PC-9 (cell line): ENCODE data around the gene GRM7. TPM values are rescaled to one million over a fixed set of nuclear protein-coding genes. Genes with fewer than 3 reads are reported as not detected.

ENCODE experiments used
- BruUV-seq: library from RNA; stranded (reverse); fragments of 400-500 nt; replicated peaks from 2 replicates; lab custom pipeline; 2021; lab: Mats Ljungman, UMichigan
- CTCF ChIA-PET: fragments of 300-600 bp; sonication (Branson Sonifier 250); formaldehyde crosslinking; loops from one replicate; lab custom pipeline; 2022; ENCODE audit warnings: antibody characterized with exemption; lab: Charles Lee
- POLR2A ChIA-PET: fragments of 300-600 bp; sonication (Branson Sonifier 250); formaldehyde crosslinking; loops from one replicate; lab custom pipeline; 2022; ENCODE audit warnings: antibody characterized with exemption; ENCODE audit not compliant: unreplicated experiment; lab: Charles Lee
- DNase-seq, 2 experiments: peaks; one replicate each; pipeline versions ENCODE4 v3.0.0 to v3.0.0-alpha.2; 2015 to 2022; ENCODE audit warnings: mixed read lengths in 1 of 2
- H2AFZ ChIP-seq: fragments of 200-600 bp; sonication (generic); 2 replicates; pipeline ENCODE4 v1.8.1; 2017; ENCODE audit warnings: antibody characterized with exemption
- H3F3A ChIP-seq: fragments of 200-600 bp; sonication (generic); 2 replicates; pipeline ENCODE4 v1.8.1; 2017; ENCODE audit warnings: antibody characterized with exemption, mild to moderate bottlenecking, low read depth; ENCODE audit not compliant: insufficient read depth
- H3K27ac ChIP-seq: fragments of 200-600 bp; sonication (generic); 2 replicates; pipeline ENCODE4 v1.6.1; 2016; ENCODE audit warnings: mixed run types
- H3K27me3 ChIP-seq: fragments of 200-600 bp; sonication (generic); 2 replicates; pipeline ENCODE4 v1.6.1; 2016; ENCODE audit warnings: low read depth, mixed run types; ENCODE audit not compliant: insufficient read depth
- H3K36me3 ChIP-seq: fragments of 200-600 bp; sonication (generic); 2 replicates; pipeline ENCODE4 v1.6.1; 2016; ENCODE audit warnings: low read depth, mixed run types
- H3K4me1 ChIP-seq: fragments of 200-600 bp; sonication (generic); replicated peaks from 2 replicates; pipeline ENCODE4 v1.6.1; 2016; ENCODE audit warnings: mixed run types; ENCODE audit not compliant: insufficient read depth
- H3K4me2 ChIP-seq: fragments of 200-600 bp; sonication (generic); 2 replicates; pipeline ENCODE4 v1.6.1; 2017; ENCODE audit warnings: mixed run types
- H3K4me3 ChIP-seq: fragments of 200-600 bp; sonication (generic); 2 replicates; pipeline ENCODE4 v1.6.1; 2016; ENCODE audit warnings: mixed run types
- H3K79me2 ChIP-seq: fragments of 200-600 bp; sonication (generic); 2 replicates; pipeline ENCODE4 v1.6.1; 2017; ENCODE audit warnings: low read depth, mixed run types
- H3K9me2 ChIP-seq: fragments of 200-600 bp; sonication (generic); 2 replicates; pipeline ENCODE4 v1.8.1; 2017; ENCODE audit warnings: mild to moderate bottlenecking; ENCODE audit not compliant: insufficient read depth
- H3K9me3 ChIP-seq: fragments of 200-600 bp; sonication (generic); 2 replicates; pipeline ENCODE4 v1.8.1; 2016; ENCODE audit warnings: low read depth; ENCODE audit not compliant: insufficient read depth
- H4K20me1 ChIP-seq: fragments of 200-600 bp; sonication (generic); 2 replicates; pipeline ENCODE4 v1.8.1; 2017; ENCODE audit not compliant: insufficient read depth
- EZH2 ChIP-seq: fragments of 200-600 bp; sonication (generic); IDR thresholded peaks from 2 replicates; pipeline ENCODE4 v1.8.0; 2017; ENCODE audit warnings: antibody characterized with exemption, low read depth
- intact Hi-C: fragments of 100-400 bp; cut with micrococcal nuclease; formaldehyde crosslinking; loops from one replicate; pipeline ENCODE4 v1.10.0; 2022; ENCODE audit not compliant: unreplicated experiment
- total RNA-seq: library from RNA; stranded (reverse); gene quantifications from 2 replicates; pipeline ENCODE4 v1.2.3, GENCODE V29; 2021
- TF ChIP-seq, protein P1 (sequence below): fragments of 200-600 bp; sonication (generic); conservative IDR thresholded peaks from 2 replicates; pipeline ENCODE4 v1.6.1; 2017; ENCODE audit warnings: mixed run types, antibody characterized with exemption, mild to moderate bottlenecking, moderate library complexity

Gene GRM7
- total RNA-seq, 1 experiment from 2014 or later: not detected

DNA sequence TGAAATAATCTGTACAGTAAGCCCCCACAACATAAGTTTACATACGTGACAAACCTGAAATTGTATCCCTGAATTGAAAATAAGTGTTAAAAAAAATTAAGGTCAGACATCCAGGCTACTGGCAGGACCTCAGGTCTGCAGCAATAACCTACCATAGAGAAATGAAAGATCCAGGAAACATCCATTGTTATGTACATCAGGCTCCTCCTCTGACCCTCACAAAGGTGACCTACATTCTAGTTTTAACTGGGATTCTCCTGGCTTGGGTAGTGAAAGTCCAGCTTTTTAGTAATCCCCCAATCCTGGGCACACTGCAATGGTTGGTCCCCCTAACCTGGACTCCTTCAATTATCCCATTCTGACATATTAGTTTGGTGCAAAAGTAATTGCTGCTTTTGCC lies 891.1 kb downstream of the GRM7 start:
- CTCF ChIA-PET: no interaction called here
- intact Hi-C loops: no loop called here
- BruUV-seq: no TSS peak

DNA sequence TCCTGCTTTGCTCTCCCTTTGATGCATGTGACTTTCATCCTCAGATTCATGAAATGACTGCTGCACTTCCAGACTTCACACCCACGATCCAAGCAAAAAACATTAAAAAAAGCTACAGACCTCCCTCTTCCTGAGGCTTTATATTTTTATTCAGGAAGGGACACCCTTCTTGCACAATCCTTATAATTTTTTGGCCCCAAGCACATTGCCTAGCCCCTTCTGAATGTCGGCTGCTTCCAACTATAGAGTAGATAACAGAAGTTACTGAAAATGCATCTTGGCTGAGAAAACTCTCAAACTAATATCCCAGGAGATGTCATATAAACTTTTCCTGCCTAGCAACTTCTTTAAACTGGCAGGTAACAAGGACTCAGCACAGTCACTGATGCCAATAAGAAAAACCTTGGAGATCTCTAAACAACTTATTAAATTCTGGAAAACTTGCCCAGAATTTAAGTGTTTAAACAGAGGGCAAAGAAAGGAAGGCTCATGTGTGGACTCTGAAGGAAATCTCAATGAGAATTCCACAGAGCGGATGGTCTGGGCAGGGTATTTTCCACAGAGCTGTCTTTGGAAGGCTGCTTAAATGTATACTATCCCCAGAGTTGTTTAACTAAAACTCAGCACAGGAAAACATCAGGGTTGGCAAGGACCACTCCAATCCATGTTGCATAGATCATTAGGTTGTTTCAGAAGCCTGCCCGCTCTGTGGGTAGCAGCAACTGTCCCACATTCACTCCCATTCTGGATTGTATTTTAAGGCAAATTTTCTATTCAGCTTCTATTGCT lies 893.9 kb downstream of the GRM7 start:
- ChIA-PET POLR2A (no interaction called here), CTCF (no interaction called here)
- Histone ChIP-seq H3K4me2 (no peak overlapping the region), H3K4me1 (no peaks in the 10 kb centered on the region), H3K9me3 (no peaks in the 10 kb centered on the region), H3K27me3 (0 out of 2 replicates have a peak, but pooled peaks cover 5% of the 10 kb centered on the region), H3F3A (no peaks in the 10 kb centered on the region), H3K4me3 (no peak overlapping the region), H3K9me2 (no peaks in the 10 kb centered on the region), H3K36me3 (no peaks in the 10 kb centered on the region), H4K20me1 (no peaks in the 10 kb centered on the region), H3K79me2 (no peaks in the 10 kb centered on the region), H2AFZ (no peak overlapping the region), H3K27ac (no peak overlapping the region)
- DNase-seq: no peak
- intact Hi-C loops: no loop called here
- no TSS peak for BruUV-seq
- TF ChIP-seq, protein P1, sequence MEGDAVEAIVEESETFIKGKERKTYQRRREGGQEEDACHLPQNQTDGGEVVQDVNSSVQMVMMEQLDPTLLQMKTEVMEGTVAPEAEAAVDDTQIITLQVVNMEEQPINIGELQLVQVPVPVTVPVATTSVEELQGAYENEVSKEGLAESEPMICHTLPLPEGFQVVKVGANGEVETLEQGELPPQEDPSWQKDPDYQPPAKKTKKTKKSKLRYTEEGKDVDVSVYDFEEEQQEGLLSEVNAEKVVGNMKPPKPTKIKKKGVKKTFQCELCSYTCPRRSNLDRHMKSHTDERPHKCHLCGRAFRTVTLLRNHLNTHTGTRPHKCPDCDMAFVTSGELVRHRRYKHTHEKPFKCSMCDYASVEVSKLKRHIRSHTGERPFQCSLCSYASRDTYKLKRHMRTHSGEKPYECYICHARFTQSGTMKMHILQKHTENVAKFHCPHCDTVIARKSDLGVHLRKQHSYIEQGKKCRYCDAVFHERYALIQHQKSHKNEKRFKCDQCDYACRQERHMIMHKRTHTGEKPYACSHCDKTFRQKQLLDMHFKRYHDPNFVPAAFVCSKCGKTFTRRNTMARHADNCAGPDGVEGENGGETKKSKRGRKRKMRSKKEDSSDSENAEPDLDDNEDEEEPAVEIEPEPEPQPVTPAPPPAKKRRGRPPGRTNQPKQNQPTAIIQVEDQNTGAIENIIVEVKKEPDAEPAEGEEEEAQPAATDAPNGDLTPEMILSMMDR: no peak
- TF ChIP-seq EZH2: no peak

More for the DNA sequence above, 891.1 kb downstream of the GRM7 start:
- no peaks in the 10 kb centered on the region for H3F3A ChIP-seq
- no peaks in the 10 kb centered on the region for H3K9me3 ChIP-seq
- POLR2A ChIA-PET: no interaction called here
- H3K79me2 ChIP-seq: no peaks in the 10 kb centered on the region
- H2AFZ ChIP-seq: no peak overlapping the region
- no peaks in the 10 kb centered on the region for H3K9me2 ChIP-seq
- 0 out of 2 replicates have a peak, but pooled peaks cover 5% of the 10 kb centered on the region for H3K27me3 ChIP-seq
- H3K27ac ChIP-seq: no peak overlapping the region
- no peaks in the 10 kb centered on the region for H3K36me3 ChIP-seq
- DNase-seq: no peak
- H3K4me1 ChIP-seq: no peaks in the 10 kb centered on the region
- H3K4me2 ChIP-seq: no peak overlapping the region
- H3K4me3 ChIP-seq: no peak overlapping the region
- no peaks in the 10 kb centered on the region for H4K20me1 ChIP-seq
- TF ChIP-seq, protein P1: no peak
- no peak for TF ChIP-seq EZH2

DNA sequence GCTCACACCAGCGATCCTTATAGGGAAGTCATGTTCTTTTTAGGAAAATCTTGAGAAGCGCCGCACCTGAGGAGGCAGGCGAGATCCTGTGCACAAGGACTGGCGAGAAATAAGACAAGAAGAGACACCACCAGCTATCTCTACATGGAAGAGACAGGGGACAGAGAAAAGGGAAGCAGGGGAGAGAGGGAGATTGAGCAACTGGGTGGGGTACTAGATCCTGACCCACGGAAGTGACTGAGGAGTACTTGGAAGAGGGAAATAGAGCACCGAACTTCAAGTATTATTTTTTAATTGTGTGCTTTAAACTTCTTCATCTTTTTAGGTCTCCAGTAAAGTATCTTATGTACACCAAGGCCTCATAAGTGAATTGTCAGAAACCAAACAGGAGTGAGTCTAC lies 898.7 kb downstream of the GRM7 start:
- Histone ChIP-seq H2AFZ (no peak overlapping the region), H3K79me2 (no peaks in the 10 kb centered on the region), H3F3A (no peaks in the 10 kb centered on the region), H4K20me1 (no peaks in the 10 kb centered on the region; the same call in 1 of the 2 replicates), H3K4me1 (no peaks in the 10 kb centered on the region), H3K9me3 (no peaks in the 10 kb centered on the region), H3K27me3 (peaks cover 14% of the 10 kb centered on the region), H3K9me2 (no peaks in the 10 kb centered on the region), H3K36me3 (no peaks in the 10 kb centered on the region), H3K4me3 (no peak overlapping the region), H3K27ac (no peak overlapping the region), H3K4me2 (no peak overlapping the region)
- BruUV-seq: no TSS peak
- ChIA-PET POLR2A (no interaction called here), CTCF (no interaction called here)
- DNase-seq: no peak
- intact Hi-C loops: no loop called here
- TF ChIP-seq EZH2: no peak
- TF ChIP-seq, protein P1: no peak
